Stimulated activated CD4-positive, alpha-beta T cell treated with anti-CD3 and anti-CD28 coated beads, Interleukin-12 subunit alpha, Interleukin-12 subunit beta, amount 100 ng/mL, for 4 hours (primary cell): ENCODE data around the gene NPAP1.
"Not testable (repeated sequence)": the region's sequence is repeated elsewhere in the genome, so short reads cannot be mapped to it uniquely, and the experiment has no call there.

Experiments
- DNase-seq: peaks from one replicate; pipeline ENCODE4 v3.0.0-alpha.2; 2020

NPAP1 gene, protein sequence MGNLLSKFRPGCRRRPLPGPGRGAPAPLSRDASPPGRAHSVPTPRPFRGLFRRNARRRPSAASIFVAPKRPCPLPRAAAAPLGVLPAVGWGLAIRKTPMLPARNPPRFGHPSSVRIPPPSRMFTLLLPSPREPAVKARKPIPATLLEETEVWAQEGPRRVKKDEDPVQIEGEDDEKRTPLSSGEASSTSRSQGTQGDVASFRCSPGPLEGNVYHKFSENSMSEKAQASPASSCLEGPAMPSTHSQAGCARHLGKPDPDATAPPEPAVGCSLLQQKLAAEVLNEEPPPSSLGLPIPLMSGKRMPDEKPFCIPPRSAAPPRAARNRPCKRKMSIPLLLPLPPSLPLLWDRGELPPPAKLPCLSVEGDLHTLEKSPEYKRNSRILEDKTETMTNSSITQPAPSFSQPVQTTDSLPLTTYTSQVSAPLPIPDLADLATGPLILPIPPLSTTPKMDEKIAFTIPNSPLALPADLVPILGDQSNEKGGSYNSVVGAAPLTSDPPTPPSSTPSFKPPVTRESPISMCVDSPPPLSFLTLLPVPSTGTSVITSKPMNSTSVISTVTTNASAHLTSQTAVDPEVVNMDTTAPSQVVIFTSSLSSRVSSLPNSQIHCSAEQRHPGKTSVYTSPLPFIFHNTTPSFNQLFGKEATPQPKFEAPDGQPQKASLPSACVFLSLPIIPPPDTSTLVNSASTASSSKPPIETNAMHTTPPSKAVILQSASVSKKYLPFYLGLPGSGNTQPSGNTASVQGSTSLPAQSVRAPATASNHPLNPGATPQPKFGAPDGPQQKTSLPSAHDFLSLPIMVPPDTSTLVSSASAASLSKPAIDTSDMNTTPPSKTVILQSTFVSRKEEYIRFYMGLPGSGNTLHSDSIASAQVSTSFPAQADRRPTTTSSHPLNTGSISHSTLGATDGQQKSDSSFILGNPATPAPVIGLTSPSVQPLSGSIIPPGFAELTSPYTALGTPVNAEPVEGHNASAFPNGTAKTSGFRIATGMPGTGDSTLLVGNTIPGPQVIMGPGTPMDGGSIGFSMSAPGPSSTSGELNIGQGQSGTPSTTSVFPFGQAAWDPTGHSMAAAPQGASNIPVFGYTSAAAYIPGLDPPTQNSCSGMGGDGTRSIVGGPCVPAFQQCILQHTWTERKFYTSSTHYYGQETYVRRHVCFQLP

DNA sequence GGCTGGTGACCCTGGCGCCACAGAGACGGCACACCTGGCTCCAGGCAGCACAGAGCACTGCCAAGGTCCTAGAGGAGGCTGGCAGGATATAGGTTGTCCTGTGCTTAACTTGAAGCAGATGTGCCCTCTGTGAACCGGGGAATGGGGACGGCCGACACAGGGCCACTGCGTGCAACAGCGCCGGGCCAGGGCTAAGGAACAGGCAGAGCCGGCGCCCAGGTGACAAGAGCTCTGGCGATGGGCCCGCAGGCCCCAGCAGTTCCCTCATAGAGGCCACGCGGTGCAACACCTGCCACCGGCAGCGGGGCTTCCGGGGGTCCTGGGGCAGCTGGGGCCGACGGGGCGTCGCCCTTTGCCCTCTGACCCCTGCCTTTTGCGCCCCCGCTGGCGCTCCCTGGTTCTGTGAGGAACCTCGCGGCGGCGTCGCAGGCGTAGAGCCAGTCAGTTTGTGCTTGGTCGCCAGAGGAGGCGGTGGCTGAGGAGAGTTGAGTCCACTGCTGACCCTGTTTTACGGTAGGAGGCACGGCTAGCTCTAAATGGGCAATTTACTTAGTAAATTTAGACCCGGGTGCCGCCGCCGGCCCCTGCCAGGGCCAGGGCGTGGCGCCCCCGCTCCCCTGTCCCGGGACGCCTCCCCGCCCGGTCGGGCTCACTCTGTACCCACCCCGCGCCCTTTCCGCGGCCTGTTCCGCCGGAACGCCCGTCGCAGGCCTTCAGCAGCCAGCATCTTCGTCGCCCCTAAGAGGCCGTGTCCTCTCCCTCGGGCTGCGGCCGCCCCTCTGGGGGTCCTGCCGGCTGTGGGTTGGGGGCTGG lies at the start of gene NPAP1:
Gene NPAP1, plus strand, starts transcription at position 444 of the 813 bp plus-strand sequence. Its CDS starts 93 bp downstream, at position 537.
- DNase-seq: no peak

DNA sequence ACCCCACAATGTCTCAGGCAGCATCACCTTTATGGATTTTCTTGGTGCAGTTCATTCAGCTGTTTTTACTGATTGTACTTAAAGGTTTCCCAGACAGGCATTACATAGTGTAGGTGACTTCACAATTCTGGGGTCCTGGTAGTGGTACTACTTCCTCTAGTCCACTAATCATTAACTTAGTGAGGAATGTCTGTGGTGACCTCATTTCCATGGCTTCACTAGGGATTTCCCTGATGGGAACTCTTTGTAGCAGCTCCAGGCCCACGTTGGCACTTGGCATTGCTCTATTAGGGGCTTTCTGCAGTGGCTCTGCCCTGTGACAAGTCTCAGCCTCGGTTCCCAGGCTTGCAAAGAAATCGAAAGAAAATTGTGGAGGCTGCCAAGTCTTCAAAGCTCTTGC lies 48.1 kb upstream of the NPAP1 start:
- no peak for DNase-seq

DNA sequence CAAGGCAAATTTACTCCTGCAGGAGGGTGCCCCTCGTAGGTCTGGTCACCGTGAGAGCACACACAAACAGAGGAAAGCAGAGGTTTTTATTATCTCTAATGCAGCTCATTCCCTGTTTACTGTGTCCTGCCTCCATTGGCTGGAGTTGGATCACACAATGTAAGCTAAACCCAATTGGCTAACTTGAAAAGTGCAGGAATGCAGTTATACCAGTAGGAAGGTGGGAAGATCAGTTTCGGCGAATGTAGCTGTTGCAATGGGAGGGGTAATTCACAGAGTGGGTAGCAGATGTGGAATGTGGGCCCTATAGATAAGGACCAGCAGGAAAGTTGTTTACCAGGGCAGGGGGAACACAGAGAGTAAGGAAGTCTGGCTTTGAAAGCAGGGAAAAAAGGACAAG lies 42.5 kb upstream of the NPAP1 start:
- no peak for DNase-seq

DNA sequence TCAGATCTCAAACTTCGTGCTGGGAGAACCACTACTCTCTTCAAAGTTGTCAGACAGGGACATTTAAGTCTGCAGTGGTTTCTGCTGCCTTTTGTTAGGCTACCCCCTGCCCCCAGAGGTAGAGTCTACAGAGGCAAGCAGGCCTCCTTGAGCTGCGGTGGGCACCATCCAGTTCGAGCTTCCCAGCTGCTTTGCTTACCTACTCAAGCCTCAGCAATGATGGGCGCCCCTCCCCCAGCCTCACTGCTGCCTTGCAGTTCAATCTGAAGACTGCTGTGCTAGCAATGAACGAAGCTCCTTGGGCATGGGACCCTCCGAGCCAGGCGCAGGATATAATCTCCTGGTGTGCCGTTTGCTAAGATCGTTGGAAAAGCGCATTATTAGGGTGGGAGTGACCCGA lies 36.2 kb upstream of the NPAP1 start:
- not testable (repeated sequence) for DNase-seq

DNA sequence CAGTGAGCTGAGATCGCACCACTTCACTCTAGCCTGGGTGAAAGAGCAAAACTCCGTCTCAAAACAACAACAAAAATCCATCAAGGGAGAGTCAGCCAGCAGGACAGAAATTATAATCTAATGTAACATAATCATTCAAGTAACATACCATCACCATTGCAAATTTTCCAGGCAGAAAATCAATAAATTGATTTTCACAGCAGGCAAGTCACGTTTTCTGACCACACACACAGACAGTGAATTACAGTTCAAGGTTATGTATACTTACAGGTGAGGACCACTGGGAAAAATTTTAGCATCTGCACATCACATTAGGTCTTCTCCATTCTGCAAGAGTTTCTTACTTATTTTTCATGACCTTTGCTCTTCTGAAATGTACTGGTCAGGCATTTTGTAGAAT lies 29.9 kb upstream of the NPAP1 start:
- no peak for DNase-seq

DNA sequence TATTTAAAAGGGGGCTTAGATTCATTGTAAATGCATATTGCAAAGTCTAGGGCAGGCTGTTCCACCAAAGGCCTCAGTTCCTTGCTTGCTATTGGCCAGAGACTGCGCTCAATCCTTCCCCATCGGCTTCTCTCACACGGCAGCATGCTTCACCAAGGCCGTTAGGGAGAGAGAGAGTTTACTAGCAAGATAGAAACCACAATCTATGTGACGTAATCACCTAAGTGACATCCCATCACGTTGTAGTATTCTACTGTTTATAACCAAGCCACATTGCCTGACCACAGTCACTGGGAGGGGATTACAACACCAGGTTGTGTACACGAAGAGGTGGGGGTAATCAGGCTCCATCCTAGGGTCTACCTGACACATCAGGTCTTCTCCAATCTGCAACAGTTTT lies 16.0 kb upstream of the NPAP1 start:
- DNase-seq: no peak

DNA sequence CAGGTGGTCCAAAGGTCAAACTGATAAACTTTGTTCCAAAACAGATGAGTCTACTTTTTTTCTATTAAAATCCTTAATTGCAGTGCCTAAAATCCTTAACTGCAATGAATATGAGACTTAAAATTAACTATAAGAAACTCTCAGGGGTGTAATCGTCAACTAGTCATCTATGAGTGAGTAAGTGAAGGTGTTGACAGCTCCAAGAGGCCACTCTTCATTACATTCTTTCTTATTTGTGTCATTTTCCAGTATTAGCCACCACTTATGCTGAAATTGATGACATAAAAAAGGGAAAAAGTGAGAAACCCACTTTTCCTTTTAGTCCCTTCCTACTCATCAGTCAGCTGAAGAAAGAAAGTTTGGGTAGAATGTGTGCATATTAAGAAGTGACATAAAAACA lies 12.6 kb upstream of the NPAP1 start:
- DNase-seq: no peak

DNA sequence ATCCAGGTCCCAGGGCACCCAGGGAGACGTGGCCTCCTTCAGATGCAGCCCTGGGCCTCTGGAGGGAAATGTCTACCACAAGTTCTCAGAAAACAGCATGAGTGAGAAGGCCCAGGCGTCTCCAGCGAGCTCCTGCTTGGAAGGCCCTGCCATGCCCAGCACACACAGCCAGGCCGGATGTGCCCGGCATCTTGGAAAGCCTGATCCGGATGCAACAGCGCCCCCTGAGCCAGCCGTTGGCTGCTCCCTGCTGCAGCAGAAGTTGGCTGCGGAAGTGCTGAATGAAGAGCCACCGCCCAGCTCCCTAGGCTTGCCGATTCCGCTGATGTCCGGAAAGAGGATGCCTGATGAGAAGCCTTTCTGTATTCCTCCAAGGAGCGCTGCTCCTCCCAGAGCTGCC lies 856 bp downstream of the NPAP1 start:
- DNase-seq: no peak

DNA sequence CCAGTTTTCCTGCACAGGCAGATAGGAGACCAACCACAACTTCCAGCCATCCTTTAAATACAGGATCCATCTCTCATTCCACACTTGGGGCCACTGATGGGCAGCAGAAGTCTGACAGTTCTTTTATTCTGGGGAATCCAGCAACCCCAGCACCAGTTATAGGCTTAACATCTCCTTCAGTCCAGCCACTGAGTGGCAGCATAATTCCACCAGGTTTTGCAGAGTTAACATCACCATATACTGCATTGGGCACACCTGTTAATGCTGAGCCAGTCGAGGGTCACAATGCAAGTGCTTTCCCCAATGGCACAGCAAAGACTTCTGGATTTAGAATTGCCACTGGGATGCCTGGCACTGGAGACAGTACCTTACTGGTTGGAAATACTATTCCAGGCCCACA lies 2.9 kb downstream of the NPAP1 start:
- DNase-seq: no peak

DNA sequence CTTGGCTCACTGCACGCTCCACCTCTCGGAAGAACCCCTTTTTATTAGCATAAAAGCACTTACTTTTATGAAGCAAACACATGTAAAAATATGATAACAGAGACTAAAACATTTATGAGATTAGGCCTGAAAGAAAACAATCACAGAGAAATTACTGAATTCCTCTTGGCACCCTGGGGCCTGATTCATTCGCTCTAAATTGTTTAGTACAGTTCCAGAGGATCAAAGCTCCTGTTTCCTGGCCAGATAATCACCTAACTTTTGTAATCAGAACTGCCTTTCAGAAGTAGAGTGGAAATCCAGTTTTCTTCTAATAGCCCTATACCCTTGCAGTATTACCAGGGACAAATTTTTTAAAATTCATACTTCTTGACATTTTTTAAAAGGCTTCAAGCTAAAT lies 6.4 kb downstream of the NPAP1 start:
- DNase-seq: no peak

DNA sequence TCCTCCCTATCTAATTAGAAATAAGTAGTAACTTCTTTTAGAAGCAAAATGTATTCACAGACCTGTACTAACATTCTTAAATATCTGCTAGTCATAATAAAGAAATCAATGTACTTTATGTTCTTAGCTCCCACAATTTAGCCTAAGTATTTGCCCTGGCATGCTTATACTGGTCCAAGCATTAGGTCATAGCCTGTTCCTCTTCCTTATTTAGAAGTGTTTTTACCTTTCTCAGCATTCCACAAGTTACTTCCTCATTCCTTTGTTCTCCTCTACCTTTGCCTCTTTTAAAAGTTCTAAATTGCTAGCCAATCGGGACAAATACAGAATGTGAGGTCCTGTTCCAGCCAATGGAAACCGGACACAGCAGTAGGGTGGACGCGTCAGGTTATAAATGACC lies 7.3 kb downstream of the NPAP1 start:
- not testable (repeated sequence) for DNase-seq

DNA sequence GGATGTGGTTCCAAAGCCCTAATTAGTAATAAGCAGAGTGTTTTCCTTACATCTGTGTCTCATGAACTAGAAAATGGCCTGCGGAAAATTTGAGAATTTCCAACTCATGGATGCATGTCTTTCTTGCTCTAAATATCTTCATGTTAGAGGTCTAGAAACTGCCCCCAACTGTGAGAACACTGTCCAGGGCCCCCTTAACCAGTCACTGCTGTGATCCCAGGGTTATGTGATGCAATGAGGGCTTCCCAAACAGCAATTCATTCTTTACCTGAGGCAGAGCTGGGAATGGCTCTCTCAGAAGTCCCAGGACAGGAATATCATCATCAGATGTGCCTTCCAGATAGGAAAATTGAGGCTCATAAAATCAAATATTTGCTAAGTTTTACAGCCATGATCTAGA lies 8.2 kb downstream of the NPAP1 start:
- no peak for DNase-seq

DNA sequence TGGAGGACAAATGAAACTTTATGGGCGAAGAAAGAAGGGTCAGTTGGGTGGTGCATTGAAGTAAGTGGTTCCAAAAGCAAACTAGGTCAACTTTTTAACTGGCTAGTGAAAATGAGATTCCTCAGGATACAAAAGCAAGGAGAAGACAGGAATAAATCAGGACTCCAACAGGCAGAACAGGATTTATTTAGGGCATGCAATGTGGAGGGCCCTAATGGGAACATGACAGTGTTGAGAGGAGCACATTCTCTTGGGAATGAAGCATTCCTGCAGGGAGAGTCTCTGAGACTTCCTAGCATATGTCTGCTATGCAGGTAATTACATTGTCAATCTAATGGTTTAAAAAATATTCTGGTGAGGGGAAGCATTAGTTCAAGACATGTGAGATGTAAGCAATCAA lies 8.7 kb downstream of the NPAP1 start:
- DNase-seq: no peak

DNA sequence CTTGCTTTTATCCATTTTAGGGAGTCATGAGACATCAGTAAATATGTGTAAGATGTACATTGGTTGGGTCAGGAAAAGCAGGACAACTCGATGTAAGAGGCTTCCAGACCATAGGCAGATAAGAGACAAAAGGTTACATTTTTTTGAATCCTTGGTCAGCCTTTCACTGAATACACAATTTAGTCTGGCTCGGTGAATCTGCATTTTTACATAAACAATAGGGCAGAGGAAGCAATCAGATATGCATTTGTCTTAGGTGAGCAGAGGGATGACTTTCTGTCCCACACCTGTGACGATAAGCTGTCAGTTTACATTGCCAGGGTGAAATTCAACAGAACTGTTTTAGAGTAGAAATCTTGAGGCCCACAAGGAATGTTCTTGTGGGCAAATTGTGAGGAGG lies 20.6 kb downstream of the NPAP1 start:
- no peak for DNase-seq

DNA sequence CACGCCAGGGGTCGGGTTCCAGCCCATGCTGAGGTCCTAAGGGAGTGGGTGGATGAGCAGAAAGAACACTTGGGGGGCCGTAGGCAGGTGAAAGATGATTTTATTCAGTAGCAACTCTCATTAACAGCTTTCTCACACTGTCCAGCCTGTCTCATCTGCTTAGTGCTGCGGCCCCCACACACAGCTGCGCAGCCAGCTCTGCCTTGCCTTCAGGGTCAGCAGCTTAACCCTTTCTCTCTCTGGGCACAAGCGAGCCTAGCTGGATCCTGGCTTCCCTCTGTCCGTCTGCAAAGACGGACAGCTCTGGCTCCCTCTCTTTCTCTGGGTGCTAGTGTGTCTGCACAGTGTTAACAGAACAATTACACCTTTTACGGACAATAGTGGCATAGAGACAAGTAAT lies 21.3 kb downstream of the NPAP1 start:
- no peak for DNase-seq

DNA sequence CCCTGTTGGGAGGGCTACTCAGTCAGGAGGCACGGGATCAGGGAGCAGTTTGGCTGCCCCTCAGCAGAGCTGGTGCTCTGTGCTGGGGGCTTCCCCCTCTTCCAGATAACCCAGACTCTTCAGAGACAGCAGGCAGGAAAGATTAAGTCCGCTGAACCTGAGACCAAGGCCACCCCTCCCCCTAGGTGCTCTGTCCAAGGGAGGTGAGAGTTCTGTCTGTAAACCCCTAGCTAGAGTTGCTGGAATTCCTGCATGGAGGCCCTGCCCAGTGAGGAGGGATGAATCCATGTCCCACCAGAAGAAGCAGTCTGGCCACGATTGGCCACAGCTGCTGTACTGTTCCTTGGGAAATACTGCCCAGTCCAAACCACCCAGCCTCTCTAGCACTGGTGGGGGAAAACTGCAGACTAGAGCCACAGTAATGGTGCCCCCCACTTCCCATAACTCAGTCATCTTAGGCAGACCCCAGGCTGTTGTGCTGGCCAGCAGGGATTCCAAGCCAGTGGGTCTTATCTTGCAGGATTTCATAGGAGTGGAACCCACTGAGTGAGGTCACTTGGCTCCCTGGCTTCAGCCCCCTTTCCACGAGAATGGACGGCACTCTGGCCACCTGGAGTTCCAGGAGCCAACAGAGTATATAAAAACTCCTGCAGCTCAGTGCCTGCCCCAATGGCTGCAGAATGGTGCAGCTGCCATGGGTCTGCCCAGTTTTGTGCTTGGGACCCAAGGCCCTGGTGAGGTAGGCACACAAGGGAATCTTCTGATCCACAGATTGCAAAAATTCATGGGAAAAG lies 42.9 kb downstream of the NPAP1 start:
- DNase-seq: no peak

DNA sequence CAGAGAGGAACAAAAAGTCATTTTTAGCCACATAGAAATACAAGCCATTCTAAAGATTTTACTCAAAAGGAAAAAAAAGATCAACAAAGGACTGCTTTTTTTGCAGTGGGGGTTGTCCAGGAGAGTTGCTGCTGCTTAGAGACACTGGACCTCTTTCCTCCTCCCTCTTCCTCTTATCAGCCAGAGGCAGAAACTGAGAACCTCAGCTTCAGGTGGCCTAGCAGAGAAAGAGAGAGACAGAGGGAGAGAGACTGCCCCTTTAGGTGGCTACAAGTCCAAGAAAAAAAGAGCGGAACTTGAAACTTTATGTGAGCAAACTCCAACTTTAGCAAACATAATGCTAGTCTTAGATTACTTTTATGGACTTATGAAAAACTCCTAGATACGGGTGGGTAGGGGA lies 54.2 kb downstream of the NPAP1 start:
- DNase-seq: no peak
